ENCODE results near the gene RHOT2. TPM values are rescaled to one million over a fixed set of nuclear protein-coding genes. Genes with fewer than 3 reads are reported as not detected.
A peak's percentile ranks its signal among the peaks of the same experiment; 100 is the strongest.

Gene RHOT2
- total and polyA plus RNA-seq, 9 of the 15 experiments (the other 6 are each of a cell fraction or from before 2014, with no cell fraction given) = 5.0 to 373 (median 112) TPM

- no peak for TF ChIP-seq THRA (IDR thresholded peaks at IDR 0.05)
- TF ChIP-seq NFIC (IDR thresholded peaks at IDR 0.05) = peak; percentile 37; the same call in 1 of the 2 replicates
- no peak for TF ChIP-seq ADNP (tag; IDR thresholded peaks at IDR 0.05)
- TF ChIP-seq CHAMP1 (IDR thresholded peaks at IDR 0.05) = no peak
- TF ChIP-seq BCL6 (CRISPR knock-in tag; IDR thresholded peaks at IDR 0.05) = peak; percentile 26; the same call in 1 of the 2 replicates
- no peak for TF ChIP-seq RBM14 (IDR thresholded peaks at IDR 0.05; ENCODE audit: borderline replicate concordance, insufficient read depth, low read depth, low read length)
- TF ChIP-seq KLF1 (tag; IDR thresholded peaks at IDR 0.05) = peak; percentile 68
- no peak for TF ChIP-seq SRSF9 (IDR thresholded peaks at IDR 0.05; ENCODE audit: borderline replicate concordance, low read depth, low read length)
- no peak for TF ChIP-seq ZBTB43 (CRISPR knock-in tag; IDR thresholded peaks at IDR 0.05)
- TF ChIP-seq XRCC5 (IDR thresholded peaks at IDR 0.05; ENCODE audit: low read depth, low read length) = peak; percentile 93
- no peak for TF ChIP-seq ZNF407 (IDR thresholded peaks at IDR 0.05; ENCODE audit: low read depth)
- no peak for TF ChIP-seq ZNF143 (CRISPR knock-in tag; IDR thresholded peaks at IDR 0.05)
- no peak for TF ChIP-seq PTBP1 (IDR thresholded peaks at IDR 0.05; ENCODE audit: low read depth, low read length)
- TF ChIP-seq SP1 (CRISPR knock-in tag; IDR thresholded peaks at IDR 0.05) = no peak
- peak in 1 of 2 experiments; percentile 40; a peak in 1 of 4 replicates for TF ChIP-seq TRIM24 (IDR thresholded peaks at IDR 0.05)
Measured at GRCh38 chr16:667780-668518, at the start of gene RHOT2 (continued).

All from K562 (cell line).